T47D (cell line): Measurements from ENCODE around the gene DNAJB1.
A peak's percentile ranks its signal among the peaks of the same experiment; 100 is the strongest.

Experiments used
- DNase-seq, 2 experiments: peaks; one replicate each; pipeline versions ENCODE4 v3.0.0 to v3.0.0-alpha.2; 2011 to 2012; ENCODE audit warnings: low read depth in 1 of 2, low spot score in 1 of 2
- JUND ChIP-seq: IDR thresholded peaks from 2 replicates; pipeline ENCODE4 v1.6.1; 2012; ENCODE audit warnings: low read depth
- in situ Hi-C: cut with HindIII; loops from 2 replicates; pipeline ENCODE4 v1.10.0; 2016; ENCODE audit warnings: low sequenced_read_pairs, low pct_unique_long_range_greater_than_20kb

The DNAJB1 gene

GRCh38 chr19:14476327-14476672, 41.9 kb downstream of the DNAJB1 start:
- DNase-seq, result no peak
- in situ Hi-C loops, result no loop called here
- TF ChIP-seq JUND, result no peak

- no peak for TF ChIP-seq JUND
- in situ Hi-C loops, result no loop called here
- peak in 1 of 2 experiments; percentile 29 for DNase-seq
Measured at GRCh38 chr19:14475251-14476073, 42.7 kb downstream of the DNAJB1 start, which contains the start of gene PTGER1. TSS of gene PTGER1 (minus strand) at chr19:14475354. CDS start at chr19:14474320, 1,034 bp downstream.

GRCh38 chr19:14474827-14475226, 43.4 kb downstream of the DNAJB1 start:
- in situ Hi-C loops, result no loop called here
- DNase-seq, result peak in 1 of 2 experiments; percentile 22
- no peak for TF ChIP-seq JUND

- TF ChIP-seq JUND, result no peak
- in situ Hi-C loops, result no loop called here
- peak in 1 of 2 experiments; percentile 21 for DNase-seq
Measured at GRCh38 chr19:14473978-14474578, 44.1 kb downstream of the DNAJB1 start.

- no peak for DNase-seq
- in situ Hi-C loops, result no loop called here
Measured at GRCh38 chr19:14473073-14473977, 44.9 kb downstream of the DNAJB1 start.

GRCh38 chr19:14472202-14472938, 45.8 kb downstream of the DNAJB1 start:
- DNase-seq, result peak in 1 of 2 experiments; percentile 42
- in situ Hi-C loops, result no loop called here
- TF ChIP-seq JUND, result no peak

More at GRCh38 chr19:14473073-14473977, 44.9 kb downstream of the DNAJB1 start:
- no peak for TF ChIP-seq JUND

GRCh38 chr19:14471436-14472187, 46.6 kb downstream of the DNAJB1 start:
- in situ Hi-C loops, result no loop called here
- no peak for TF ChIP-seq JUND
- DNase-seq, result peak in 1 of 2 experiments; percentile 25

GRCh38 chr19:14470031-14470876, 47.9 kb downstream of the DNAJB1 start:
- TF ChIP-seq JUND, result no peak
- DNase-seq, result no peak
- in situ Hi-C loops, result no loop called here

- peak in 1 of 2 experiments; percentile 34 for DNase-seq
- in situ Hi-C loops, result no loop called here
- TF ChIP-seq JUND, result no peak
Measured at GRCh38 chr19:14467816-14468215, 50.4 kb downstream of the DNAJB1 start.

- DNase-seq, result no peak
- in situ Hi-C loops, result no loop called here
- no peak for TF ChIP-seq JUND
Measured at GRCh38 chr19:14467391-14467790, 50.8 kb downstream of the DNAJB1 start.
